ENCODE results near the gene TMEM8B. TPM values are rescaled to one million over a fixed set of nuclear protein-coding genes. Genes with fewer than 3 reads are reported as not detected.

TMEM8B gene, protein sequence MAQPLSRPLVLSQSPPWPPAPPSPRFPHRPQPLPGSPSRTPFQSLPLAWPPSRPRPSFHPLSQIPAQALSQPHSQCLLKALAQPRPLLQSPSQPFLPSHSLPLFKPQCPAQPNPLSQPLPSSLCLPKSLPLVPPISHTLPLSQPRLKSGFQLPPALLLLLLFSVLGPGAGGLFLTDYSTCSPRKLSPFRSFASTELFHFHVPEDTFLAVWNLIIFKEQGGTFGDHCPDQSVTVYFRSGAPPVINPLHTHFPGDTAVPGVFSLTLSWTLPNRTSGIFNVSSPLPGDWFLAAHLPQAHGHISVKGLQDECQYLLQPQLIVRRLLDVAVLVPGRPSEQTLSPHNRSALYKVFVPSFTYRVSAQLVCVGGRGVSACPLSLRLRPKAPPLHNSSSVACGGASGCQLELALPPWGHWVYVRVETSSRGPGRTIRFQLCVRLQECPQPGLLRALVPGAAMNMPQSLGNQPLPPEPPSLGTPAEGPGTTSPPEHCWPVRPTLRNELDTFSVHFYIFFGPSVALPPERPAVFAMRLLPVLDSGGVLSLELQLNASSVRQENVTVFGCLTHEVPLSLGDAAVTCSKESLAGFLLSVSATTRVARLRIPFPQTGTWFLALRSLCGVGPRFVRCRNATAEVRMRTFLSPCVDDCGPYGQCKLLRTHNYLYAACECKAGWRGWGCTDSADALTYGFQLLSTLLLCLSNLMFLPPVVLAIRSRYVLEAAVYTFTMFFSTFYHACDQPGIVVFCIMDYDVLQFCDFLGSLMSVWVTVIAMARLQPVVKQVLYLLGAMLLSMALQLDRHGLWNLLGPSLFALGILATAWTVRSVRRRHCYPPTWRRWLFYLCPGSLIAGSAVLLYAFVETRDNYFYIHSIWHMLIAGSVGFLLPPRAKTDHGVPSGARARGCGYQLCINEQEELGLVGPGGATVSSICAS
- total RNA-seq = 10 to 100 TPM in 3 of 4 donors, 1 to 10 TPM in 1; 6.7 to 43.3 (median 14.6) TPM

DNA sequence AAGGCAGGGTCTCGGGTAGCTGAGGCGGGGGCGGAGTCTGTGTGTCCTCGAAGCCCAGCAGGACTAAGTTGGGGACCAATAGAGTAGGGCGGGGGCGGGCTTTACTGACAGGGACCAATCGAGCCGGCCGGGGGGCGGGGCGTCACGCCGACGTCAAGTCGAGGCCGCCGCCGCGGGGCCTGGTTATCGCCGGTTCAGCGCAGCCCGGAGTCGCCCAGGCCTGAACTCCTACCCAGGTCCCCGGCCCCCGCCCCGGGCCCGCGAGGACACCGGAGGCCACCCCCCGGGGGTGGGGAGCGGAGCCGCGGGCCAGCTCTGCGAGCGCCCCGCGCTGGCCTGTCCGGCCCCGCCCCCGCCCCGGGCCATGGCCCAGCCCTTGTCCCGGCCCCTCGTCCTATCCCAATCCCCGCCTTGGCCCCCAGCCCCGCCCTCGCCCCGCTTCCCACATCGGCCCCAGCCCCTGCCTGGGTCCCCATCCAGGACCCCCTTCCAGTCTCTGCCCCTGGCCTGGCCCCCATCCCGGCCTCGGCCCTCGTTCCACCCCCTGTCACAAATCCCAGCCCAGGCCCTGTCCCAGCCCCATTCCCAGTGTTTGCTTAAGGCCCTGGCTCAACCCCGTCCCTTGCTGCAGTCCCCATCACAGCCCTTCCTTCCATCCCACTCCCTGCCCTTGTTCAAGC, at the start of gene TMEM8B:
TMEM8B (plus strand) TSS at position 145 of the 680 bp plus-strand sequence; CDS start at position 365, 220 bp downstream.
- Histone ChIP-seq H3K36me3 (no peaks in the 10 kb centered on the region), H3K4me1 (no peaks in the 10 kb centered on the region), H3K27ac (peak within 1 kb of the TSS; percentile 94 to 95), H3K4me3 (peak within 1 kb of the TSS; percentile 54 to 58), H3K27me3 (no peaks in the 10 kb centered on the region), H3K9me3 (no peaks in the 10 kb centered on the region)
- peak; percentile 55 to 72 for TF ChIP-seq POLR2A (IDR thresholded peaks at IDR 0.05)
- TF ChIP-seq, protein P1, sequence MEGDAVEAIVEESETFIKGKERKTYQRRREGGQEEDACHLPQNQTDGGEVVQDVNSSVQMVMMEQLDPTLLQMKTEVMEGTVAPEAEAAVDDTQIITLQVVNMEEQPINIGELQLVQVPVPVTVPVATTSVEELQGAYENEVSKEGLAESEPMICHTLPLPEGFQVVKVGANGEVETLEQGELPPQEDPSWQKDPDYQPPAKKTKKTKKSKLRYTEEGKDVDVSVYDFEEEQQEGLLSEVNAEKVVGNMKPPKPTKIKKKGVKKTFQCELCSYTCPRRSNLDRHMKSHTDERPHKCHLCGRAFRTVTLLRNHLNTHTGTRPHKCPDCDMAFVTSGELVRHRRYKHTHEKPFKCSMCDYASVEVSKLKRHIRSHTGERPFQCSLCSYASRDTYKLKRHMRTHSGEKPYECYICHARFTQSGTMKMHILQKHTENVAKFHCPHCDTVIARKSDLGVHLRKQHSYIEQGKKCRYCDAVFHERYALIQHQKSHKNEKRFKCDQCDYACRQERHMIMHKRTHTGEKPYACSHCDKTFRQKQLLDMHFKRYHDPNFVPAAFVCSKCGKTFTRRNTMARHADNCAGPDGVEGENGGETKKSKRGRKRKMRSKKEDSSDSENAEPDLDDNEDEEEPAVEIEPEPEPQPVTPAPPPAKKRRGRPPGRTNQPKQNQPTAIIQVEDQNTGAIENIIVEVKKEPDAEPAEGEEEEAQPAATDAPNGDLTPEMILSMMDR (IDR thresholded peaks at IDR 0.05) = no peak
- intact Hi-C loops (cut with DNase I; ENCODE audit: low total_unique reads) = no loop called here
- peak; percentile 94 to 99 for DNase-seq

DNA sequence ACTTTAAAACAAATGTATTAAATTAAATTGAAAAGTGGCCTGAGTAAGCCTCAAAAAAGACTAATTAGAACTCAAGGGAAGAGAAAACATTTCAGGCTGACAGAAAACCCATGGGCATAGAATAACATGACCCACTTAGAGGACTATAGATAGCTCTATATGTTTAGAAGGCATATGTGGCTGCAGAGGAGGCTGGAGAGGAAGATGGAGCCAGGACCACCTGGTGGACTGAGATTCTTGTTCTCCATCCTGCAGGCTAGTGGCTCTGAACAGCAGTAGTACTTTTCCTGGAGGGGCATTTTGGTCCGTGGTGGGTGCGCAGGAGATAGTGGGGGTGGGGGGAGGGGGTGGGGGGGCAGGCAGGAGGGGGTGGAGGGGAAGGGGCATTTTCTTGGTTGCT, 48.0 kb upstream of the TMEM8B start:
- no peaks in the 10 kb centered on the region for H3K27me3 ChIP-seq
- intact Hi-C loops (cut with DNase I; ENCODE audit: low total_unique reads) = no loop called here
- H3K4me1 ChIP-seq = no peaks in the 10 kb centered on the region
- H3K36me3 ChIP-seq = no peaks in the 10 kb centered on the region
- H3K27ac ChIP-seq = no peak overlapping the region
- DNase-seq = no peak
- no peak overlapping the region for H3K4me3 ChIP-seq
- H3K9me3 ChIP-seq = no peaks in the 10 kb centered on the region
- TF ChIP-seq, protein P1 (IDR thresholded peaks at IDR 0.05) = no peak
- TF ChIP-seq POLR2A (IDR thresholded peaks at IDR 0.05) = no peak

DNA sequence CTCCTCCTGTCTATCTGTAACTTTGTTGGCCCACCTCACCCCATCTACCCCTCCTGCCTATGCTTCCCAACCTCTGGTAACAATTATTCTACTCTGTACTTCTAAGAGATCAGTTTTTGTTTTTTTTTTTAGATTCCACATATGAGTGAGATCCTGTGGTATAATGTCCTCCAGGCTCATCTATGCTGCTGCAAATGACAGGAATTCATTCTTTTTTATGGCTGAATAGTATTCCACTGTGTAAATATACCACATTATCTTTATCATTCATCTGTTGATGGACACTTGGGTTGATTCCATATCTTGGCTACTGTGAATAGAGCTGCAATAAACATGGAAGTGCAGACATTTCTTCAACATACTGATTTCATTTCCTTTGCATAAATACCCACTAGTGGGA, 45.6 kb upstream of the TMEM8B start:
- TF ChIP-seq POLR2A (IDR thresholded peaks at IDR 0.05) = no peak
- TF ChIP-seq, protein P1 (IDR thresholded peaks at IDR 0.05) = no peak
- Histone ChIP-seq H3K4me1 (no peaks in the 10 kb centered on the region), H3K27ac (no peak overlapping the region), H3K36me3 (no peaks in the 10 kb centered on the region), H3K4me3 (no peak overlapping the region), H3K27me3 (no peaks in the 10 kb centered on the region), H3K9me3 (no peaks in the 10 kb centered on the region)
- intact Hi-C loops (cut with DNase I; ENCODE audit: low total_unique reads) = no loop called here
- no peak for DNase-seq

DNA sequence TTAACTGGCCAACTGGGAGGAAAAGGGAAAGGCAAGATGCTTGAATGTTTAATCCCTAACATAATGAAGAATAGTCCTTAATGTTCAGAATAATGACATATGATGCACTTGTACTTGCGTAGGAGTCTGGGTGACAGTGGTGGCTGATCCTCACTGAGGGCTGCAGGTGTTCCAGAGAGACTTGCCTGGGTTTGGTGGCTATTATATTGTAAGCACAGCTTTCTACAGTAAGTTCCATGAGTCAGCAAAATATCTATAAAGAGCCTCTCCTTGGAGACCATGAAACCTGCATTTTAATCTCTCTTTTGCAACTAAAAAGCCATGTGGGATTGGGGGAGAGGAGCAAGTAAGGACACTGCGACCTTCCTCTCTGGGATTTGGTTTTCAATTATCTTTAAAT, 39.5 kb upstream of the TMEM8B start:
- intact Hi-C loops (cut with DNase I; ENCODE audit: low total_unique reads) = no loop called here
- no peak for TF ChIP-seq POLR2A (IDR thresholded peaks at IDR 0.05)
- TF ChIP-seq, protein P1 (IDR thresholded peaks at IDR 0.05) = no peak
- Histone ChIP-seq H3K27ac (no peak overlapping the region), H3K27me3 (no peaks in the 10 kb centered on the region), H3K36me3 (no peaks in the 10 kb centered on the region), H3K4me3 (no peak overlapping the region), H3K4me1 (peaks cover 12 to 22% of the 10 kb centered on the region in 2 donors), H3K9me3 (no peaks in the 10 kb centered on the region)
- DNase-seq = no peak
